ENCODE measurements around the gene ARV1.

The ARV1 gene

DNA sequence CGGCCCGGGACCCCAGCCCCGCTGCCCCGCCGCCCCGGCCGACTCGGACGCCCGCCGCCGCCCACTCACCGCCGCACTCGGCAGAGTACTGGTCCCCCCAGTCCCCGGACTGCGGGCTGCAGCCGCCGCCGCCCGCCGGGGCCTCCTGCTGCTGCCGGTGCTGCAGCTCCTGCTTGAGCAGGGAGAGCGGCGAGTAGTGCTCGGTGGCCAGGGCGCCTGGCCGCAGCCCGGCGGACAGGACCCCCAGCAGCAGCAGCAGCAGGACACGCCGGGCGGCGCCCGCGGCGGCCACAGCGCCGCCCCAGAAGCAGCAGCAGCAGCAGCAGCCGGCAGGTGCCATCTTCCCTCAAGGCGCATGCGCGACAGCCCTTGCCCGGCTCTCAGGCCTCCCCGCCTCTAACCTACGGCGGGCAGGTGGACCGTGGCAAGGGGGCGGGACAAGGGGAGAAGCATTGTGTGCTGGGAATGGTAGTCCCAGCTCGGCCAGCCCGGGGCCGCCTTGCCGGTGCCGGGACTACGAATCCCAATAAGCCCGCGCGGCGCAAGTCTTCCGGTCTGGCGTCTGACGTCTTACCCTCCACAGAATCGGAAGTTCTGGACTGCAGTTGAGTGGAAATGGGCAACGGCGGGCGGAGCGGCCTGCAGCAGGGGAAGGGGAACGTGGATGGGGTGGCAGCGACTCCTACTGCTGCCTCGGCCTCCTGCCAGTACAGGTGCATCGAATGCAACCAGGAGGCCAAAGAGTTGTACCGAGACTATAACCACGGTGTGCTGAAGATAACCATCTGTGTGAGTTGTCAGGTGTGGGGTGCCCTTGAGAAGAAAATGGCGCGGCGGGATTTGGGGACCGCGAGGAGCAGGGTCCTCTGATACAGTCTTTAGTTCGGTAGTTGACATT is at the start of gene ARV1, which contains the start of gene TTC13:
ARV1 (plus strand) TSS at position 604 of the 898 bp plus-strand sequence; CDS start at position 616, 12 bp downstream.
TTC13 (minus strand) TSS at position 371 of the 898 bp plus-strand sequence; CDS start at position 340, 31 bp downstream.
- DNase-seq, result peak; percentile 99

DNA sequence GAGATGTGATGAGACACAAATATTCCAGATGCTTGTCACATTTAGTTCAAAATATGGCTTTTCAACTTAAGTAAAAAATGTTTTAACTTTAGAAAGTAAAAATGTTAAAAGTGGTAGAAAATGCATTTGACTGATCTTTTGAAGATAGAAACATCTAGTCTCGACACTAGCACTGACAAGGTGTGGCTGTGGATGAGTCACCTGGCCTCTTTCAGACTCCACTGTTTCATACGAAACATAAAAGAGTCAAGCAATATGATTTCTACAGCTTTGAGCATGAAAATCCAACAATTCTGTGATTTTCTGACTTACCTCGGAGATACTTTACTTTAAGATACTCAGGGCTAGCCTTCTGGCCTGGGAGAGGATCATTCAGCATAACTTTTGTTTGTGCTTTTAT is 47.9 kb upstream of the ARV1 start:
- no peak for DNase-seq

DNA sequence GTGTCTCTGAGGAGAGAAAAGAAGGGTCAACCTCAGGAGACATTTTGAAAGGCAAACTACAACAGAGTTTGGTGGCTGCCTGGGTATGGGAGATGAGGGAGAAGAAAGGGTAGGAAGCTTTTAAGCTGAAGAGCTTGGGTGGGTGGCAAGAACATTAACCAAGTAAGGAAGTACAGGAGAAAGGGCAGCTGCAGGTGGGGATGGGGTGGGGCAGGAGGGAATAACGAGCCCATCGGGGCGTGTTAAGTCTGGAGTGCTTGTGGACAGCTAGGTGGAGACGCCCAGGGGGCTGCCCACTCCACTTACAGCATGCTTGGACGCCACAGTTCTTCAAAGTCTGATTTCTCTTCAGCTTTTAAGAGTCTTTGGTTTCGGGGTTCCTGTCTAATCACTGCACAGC is 43.0 kb upstream of the ARV1 start:
- no peak for DNase-seq

DNA sequence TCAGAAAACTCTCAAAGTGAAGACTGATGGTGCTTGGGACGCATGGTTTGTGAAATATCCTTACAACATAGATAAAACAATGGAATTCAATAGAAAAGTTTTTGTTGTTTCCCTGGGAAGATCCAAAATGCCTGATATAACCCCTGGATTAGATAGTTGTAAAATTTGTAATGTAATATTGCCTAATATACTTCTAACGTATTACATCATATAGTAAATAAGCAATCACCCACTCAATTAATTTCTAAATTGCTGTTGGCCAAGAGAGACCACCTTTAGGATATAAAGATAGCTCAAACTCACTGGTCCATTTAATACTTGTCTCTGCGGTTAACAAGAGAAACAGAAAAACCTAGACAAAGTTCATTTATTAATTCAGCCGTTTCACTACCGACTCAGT is 42.4 kb upstream of the ARV1 start:
- no peak for DNase-seq

DNA sequence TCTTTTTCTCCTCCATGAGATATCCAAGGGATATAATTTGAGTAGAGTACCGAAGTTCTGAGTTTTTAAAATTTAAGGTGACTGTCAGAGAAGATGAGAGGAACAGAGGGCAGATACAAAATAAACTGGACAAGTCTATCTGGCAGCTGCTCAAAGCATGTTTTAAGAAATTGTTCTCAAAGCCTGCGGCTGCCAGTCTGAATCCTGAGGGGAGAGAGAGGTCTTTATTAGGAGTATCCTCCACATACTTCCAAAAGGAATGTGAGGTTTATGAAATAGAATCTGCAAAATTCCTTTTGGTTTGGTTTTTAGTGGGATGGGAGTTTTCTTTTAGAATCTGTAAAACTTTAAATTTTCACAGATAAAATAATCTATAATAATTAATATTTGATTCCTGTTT is 41.5 kb upstream of the ARV1 start:
- no peak for DNase-seq

DNA sequence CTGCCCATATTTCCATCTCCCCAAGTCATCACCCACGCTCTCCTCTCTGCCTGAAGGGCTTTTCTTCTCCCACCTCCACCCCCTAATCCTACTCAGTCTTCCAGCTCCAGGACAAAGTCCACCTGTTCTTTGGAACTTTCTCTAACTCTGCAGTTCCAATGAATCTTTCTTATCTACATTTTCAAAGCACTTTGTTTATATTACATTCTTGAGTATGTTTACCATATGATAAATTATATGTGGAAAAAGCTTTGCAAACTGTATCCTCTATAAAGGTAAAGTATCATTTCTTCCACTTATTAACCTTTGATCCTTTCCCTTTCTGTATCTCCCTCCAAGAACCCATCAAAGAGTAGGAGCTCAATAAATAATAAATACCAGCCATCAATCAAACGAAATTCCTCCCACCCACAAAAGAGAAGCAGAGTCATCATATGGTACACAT is 39.9 kb upstream of the ARV1 start:
- DNase-seq, result no peak

DNA sequence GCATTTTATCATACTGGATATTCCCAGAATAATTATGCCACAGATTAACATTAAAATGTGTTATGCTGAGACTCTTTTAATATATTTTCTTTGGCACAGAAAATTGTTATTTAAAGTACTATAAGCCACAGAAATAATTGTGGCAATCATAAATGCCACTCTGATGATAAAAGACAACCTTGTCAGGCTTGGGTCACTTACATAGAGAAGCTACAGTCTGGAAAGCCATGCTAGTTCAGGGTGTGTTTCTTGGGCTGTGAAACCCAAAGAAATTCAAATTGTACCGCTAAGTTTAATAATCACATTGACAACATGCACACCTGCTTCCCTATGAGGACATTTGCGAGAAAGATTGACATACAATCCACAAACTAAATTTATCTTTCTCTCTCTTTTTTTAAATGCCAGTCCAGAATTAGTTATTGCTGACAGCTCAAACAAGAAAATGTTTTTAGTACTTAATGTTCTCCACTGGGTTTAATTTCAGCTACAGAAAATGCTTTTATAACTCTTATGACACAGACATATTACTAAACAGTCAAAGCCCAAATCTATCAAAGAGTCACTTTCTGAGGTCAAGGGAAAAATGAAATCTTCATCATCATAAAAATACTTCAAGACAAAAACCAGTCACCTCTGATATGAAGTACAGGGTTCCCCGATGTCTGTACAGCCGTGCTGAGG is 38.9 kb upstream of the ARV1 start:
- no peak for DNase-seq

DNA sequence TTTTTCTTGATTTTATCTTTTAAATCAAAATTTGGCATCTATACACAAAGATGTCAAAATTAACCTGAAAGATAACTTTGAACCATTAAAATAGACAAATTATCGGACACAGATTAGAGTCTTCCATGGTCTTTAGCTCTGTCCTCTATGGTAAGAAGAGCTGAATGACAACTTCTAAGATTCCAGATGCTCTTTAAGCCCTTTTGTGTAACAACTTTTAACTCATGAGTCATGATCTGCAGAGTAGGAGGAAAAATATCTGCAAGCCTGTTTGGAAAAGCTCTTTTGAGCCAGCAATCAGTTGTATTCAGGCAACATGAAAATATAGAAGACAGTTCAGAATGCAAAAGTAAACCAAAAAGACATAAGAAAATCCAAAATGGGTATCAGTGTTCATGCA is 38.0 kb upstream of the ARV1 start:
- no peak for DNase-seq

DNA sequence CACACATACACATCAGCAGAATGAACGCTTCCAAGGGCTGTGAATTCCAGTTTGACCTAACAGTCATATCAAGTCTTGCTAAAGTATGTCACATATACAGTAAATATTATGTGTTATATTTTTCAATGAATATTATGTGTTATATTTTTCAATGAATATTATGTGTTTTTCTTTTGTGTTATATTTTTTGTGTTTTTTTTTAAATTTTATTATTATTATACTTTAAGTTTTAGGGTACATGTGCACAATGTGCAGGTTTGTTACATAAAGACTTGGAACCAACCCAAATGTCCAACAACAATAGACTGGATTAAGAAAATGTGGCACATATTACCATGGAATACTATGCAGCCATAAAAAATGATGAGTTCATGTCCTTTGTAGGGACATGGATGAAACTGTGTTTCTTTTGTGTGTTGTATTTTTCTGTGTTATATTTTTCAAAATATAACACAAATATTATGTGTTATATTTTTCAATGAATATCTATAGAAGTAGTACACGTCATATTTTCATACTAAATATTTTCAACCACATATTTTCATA is 35.8 kb upstream of the ARV1 start:
- no peak for DNase-seq

DNA sequence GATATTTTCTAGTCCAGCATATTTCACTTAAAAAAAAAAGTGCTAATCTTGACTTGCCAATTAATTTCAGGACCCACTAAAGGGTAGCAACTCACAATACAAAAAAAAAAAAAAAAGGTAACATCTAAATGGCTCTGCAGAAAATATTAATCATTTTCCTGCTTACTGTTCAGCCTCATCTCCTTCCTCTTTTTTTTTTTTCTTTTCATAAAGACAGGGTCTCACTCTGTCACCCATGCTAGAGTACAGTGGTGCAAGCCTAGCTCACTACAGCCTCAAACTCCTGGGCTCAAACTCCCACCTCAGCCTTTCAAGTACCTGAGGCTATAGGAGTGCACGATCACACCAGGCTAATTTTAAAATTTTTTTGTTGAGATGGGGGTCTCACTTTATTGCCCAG is 30.6 kb upstream of the ARV1 start:
- no peak for DNase-seq

DNA sequence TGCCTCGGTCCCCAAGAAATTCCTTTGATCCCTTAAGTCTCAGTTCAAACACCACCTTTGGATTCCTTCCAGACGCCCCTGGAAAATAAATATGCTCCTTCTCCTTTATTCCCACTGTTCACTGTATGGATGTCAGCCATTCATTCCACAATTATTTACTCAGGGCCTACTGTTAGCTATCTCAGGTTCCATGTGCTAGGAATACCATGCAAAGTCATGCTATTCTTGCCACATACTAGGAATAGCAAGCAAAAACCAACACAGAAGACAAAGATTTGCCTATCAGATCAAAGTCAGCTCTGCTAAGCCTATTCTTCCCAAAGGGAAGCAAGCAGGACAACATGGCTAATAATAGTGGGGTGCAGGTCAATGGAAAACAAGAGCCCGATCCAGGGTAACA is 30.0 kb upstream of the ARV1 start:
- DNase-seq, result no peak

DNA sequence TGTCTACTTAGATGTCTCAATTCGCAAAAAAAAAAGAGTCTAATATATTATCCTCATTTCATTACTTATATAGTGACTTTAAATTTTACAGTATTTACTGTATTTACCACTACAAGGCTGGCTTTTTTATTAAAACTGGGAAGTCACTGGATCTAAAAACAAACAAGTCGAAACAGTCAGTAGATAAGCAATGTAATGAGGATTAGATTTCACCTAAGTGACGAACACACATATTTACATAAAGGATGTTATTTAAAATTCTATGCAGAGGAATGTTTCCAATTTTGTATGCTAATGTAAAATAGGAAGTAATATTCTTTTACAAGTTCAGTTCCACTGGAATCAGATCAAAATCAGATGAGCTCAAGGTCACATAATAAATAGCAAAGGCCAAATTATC is 28.5 kb upstream of the ARV1 start:
- DNase-seq, result no peak

DNA sequence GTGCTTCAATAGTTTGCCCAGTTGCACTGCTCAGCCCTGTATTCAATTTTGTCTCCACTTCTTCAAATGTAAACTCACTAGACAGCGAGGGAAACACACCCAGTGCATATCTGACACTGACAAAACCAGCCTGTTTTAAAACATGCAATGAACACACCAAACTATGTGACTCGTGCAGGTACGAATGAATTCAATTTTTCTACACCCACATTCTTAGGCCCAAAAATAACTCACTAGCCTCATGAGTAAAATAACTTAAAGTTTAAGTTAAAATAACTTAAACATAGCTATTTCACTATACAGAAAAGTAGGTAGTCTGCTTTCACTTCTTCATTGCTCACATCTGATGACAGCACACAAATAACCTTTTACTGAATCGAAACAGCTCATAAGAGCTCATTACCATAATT is 21.3 kb upstream of the ARV1 start:
- DNase-seq, result no peak

DNA sequence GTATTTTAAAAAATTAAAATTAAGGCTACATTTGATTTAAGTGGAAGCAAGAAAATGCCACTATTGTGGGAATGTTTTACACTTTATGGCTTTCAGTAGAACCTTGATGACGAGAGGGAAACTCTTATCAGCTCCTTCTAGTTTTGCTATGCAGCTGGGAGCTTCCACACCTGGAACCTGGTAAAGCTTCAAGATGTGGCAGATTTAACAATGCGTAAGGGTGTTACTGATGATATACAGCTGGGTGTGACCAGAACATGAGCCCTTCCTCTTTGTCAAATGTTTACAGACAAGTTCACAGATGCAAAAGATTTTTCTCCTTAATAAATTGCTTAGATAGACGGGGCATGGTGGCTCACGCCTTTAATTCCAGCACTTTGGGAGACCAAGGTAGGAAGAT is 20.5 kb upstream of the ARV1 start:
- no peak for DNase-seq

DNA sequence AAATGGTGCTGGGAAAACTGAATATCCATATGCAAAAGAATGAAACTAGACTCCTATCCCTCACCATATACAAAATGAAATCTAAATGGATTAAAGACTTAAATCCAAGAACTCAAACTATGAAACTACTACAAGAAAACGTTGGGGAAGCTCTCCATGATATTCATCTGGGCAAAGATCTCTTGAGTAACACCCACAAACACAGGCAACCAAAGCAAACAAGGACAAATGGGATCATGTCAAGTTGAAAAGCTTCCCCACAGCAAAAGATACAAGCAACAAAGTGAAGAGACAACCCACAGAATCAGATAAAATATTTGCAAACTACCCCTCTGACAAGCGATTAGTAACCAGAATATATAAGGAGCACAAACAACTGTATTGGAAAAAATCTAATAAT is 14.0 kb upstream of the ARV1 start:
- DNase-seq, result no peak

DNA sequence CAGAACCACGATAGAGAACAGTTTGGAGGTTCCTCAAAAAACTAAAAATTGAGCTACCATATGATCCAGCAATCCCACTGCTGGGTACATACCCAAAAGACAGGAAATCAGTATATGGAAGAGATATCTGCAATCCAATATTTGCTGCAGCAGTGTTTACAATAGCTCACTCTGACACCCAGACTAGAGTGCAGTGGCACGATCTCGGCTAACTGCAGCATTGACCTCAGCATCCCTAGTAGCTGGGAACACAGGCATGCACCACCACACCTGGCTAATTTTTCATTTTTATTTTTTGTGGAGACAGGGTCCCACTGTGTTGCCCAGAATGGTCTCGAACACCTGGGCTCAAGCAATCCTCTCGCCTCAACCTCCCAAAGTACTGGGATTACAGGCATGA is 13.4 kb upstream of the ARV1 start:
- no peak for DNase-seq

DNA sequence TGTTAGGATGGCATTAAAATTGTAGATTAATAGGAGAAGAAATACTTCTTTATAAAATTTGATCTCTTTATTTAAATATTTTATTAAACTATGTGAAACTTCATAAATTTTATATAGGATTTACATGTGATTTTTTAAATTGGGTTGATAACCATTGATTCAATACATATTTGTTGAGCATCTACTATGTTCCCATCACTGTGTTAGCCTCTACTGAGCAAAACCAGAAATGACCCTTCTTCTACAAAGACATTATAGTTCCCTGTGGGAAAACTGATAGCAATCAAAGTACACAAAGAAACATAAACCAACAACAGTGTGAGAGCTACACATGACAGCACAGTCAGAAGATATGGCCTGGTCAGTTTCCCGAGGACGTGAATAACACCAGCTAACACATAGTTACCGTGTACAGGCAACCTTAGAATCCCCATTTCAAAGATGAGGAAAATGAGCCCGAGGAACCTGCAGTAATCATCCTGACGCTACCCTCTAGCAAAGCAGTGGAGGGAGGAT is 12.5 kb upstream of the ARV1 start:
- no peak for DNase-seq

DNA sequence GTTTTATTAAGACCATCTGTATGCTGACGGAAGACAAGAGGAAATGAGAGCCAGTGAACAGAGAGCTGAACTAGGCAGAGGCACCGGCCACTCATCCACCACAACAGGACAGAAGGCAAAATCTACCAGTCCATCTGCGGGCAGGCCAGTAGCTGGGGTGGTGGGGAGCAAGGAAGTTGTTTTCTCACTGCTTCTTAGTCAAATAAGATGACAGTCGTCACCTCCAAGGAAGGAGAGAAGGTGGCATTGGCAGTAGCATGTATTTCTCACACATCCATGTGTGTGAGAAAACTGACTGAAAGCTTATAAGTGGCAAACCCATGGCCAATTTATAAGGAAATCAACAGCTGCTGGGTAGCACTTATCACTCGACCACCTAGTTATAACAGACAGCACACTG is 8.5 kb upstream of the ARV1 start:
- DNase-seq, result no peak

DNA sequence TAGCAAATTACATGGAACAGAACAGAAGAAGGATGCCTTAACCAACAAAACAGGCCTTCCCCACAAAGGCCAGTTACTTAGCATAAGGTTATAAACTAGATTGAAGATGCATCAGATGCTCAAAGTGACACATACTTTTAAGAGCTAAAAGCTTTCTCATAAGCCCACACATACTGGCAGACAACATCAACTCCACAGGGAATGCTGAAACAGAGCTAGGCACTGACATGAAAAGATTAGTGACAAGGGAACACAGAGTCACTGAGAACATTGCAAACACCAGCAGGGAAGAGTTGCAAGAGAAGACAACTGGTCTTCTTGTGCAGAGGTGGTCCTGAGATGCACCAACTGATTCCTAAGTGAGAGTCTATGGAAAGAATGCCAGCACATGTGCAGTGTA is 7.1 kb upstream of the ARV1 start:
- DNase-seq, result no peak

DNA sequence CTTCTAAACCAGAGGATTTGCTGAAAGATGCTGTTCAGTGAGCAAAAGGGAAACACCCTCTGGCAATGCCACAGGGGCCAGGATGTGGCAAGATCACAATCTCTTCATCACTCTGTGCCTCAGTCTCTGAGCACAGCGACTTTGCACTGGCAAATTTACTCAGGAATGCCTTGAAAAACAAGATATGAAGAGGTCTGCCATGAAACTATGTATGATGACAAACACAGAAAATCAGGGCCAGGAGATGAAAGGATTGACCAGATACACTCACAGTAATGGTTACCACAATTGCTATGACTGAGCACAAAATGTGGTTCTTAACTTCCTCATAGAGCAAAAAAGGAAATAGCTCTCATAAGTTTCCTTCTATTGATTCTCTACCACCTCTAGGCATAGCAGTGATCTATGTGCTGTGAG is 6.0 kb upstream of the ARV1 start:
- no peak for DNase-seq

DNA sequence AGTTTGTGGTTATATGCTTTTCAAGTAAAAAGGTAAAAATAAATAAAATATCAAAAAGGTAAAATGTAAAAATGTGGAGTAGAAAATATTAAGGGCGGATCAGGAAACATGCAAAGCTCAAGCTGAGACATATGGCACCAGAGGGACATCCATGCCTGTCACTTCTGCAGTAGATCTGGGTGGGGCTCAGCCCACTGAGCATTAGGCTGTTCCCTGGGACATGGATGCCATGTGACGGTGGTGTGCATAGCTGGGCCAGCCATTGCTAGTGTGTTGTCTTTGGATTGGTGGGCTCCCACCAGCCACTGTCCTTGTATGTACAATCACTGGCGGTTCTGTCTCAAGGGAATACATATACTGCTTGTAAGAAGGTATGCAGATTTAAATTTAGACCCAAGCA is 3.3 kb upstream of the ARV1 start:
- DNase-seq, result no peak

DNA sequence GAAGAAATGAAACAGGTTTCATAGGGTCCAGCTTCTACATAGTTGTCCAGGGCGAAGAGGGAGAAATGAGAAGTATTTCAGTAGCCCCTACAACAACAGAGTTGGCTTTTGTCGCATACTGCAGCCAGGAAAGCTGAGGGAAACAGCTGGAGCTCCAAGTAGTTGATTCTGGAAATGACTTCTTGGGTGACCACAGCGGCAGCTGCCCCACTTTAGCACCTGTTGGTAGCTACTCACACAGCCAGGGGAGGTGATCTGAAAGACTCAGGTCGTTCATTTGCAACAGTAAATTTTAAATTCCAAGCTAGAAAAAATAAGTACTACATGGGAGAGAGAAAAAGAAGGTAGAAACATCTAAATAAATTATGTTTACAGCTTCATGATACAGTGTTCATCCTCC is 2.5 kb upstream of the ARV1 start:
- no peak for DNase-seq

DNA sequence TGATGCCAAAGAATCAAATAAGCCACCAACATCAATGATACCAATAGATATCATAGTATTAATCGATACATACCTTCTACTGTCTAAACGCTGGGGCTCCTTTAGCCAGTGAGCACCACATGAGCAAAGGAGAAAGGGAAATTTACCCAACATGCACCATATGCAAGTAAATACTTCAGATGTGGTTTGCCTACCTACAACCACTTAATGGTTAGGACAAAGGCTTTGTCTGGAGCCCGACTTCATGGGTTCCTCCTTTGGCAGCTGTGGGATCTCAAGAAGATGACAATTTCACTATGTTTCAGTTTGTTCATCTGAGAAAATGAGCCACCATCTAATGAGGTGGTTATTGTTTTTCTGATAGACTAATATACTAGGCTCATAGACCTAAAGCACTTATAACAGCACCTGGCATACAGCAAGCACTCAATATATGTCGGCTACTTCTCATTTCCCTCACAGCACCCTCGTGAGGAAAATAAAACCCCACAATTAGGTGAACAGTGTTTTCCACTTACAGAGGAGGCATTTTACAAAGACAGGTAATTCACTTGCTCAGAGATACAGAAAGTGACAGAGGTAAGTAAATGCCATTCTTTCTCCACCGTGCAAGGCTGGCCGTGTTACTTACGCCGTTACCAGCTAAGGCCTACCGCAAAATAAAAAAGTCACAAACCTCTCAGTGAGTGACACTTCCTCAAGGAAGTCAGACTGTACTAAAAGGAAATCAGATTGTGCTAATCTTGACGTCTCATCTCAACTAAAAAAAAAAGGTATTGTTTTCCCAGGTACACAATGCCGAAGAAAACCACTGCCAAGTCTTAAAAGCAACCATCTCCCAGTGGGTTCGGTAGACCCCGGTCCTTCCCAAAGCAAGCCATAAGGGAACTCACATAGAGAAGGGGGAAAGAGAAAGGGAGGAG is 1.8 kb upstream of the ARV1 start:
- DNase-seq, result no peak
